HG03135 (cell line): ENCODE measurements around the gene LSG1.
A peak's percentile ranks its signal among the peaks of the same experiment; 100 is the strongest.

Experiments
- ATAC-seq: cut with Tn5 transposase; IDR thresholded peaks from one replicate; pipeline ENCODE4 v1.9.1; 2021; ENCODE audit warnings: mild to moderate bottlenecking, moderate library complexity; ENCODE audit not compliant: unreplicated experiment

LSG1 gene

GRCh38 chr3:194671900-194672808 lies at the start of gene LSG1:
LSG1 (minus strand) TSS chr3:194672191; CDS start chr3:194672162, 29 bp downstream.
- peak; percentile 89 for ATAC-seq

- no peak for ATAC-seq
Observed at GRCh38 chr3:194720048-194720447, 48.1 kb upstream of the LSG1 start.

GRCh38 chr3:194718079-194718478 lies 46.1 kb upstream of the LSG1 start:
- no peak for ATAC-seq

GRCh38 chr3:194715022-194715800 lies 43.2 kb upstream of the LSG1 start:
- no peak for ATAC-seq

GRCh38 chr3:194714564-194714963 lies 42.6 kb upstream of the LSG1 start:
- ATAC-seq, result no peak

GRCh38 chr3:194714137-194714455 lies 42.1 kb upstream of the LSG1 start:
- ATAC-seq, result no peak

GRCh38 chr3:194713299-194714136 lies 41.5 kb upstream of the LSG1 start:
- ATAC-seq, result no peak

GRCh38 chr3:194711913-194712312 lies 39.9 kb upstream of the LSG1 start:
- ATAC-seq, result no peak

- ATAC-seq, result no peak
Observed at GRCh38 chr3:194711286-194711685, 39.3 kb upstream of the LSG1 start.

- no peak for ATAC-seq
Observed at GRCh38 chr3:194707147-194707540, 35.2 kb upstream of the LSG1 start.

- ATAC-seq, result no peak
Observed at GRCh38 chr3:194705761-194706160, 33.8 kb upstream of the LSG1 start.

- ATAC-seq, result no peak
Observed at GRCh38 chr3:194705227-194705626, 33.2 kb upstream of the LSG1 start.

- ATAC-seq, result no peak
Observed at GRCh38 chr3:194702545-194702944, 30.6 kb upstream of the LSG1 start.

- ATAC-seq, result no peak
Observed at GRCh38 chr3:194696702-194697101, 24.7 kb upstream of the LSG1 start.

GRCh38 chr3:194691481-194692283 lies 19.7 kb upstream of the LSG1 start:
- peak; percentile 63 for ATAC-seq

- ATAC-seq, result no peak
Observed at GRCh38 chr3:194690501-194691372, 18.7 kb upstream of the LSG1 start.

- no peak for ATAC-seq
Observed at GRCh38 chr3:194689493-194689944, 17.5 kb upstream of the LSG1 start.

GRCh38 chr3:194688946-194689345 lies 17.0 kb upstream of the LSG1 start:
- no peak for ATAC-seq

- peak; percentile 29 for ATAC-seq
Observed at GRCh38 chr3:194688200-194688740, 16.3 kb upstream of the LSG1 start.
